ENCODE data around the gene PCSK4.

PCSK4 gene

GRCh38 chr19:1447504-1447903, 42.6 kb downstream of the PCSK4 start:
- no peak overlapping the region for H3K4me3 ChIP-seq (replicated peaks; ENCODE audit: low read depth, low read length)

DNA sequence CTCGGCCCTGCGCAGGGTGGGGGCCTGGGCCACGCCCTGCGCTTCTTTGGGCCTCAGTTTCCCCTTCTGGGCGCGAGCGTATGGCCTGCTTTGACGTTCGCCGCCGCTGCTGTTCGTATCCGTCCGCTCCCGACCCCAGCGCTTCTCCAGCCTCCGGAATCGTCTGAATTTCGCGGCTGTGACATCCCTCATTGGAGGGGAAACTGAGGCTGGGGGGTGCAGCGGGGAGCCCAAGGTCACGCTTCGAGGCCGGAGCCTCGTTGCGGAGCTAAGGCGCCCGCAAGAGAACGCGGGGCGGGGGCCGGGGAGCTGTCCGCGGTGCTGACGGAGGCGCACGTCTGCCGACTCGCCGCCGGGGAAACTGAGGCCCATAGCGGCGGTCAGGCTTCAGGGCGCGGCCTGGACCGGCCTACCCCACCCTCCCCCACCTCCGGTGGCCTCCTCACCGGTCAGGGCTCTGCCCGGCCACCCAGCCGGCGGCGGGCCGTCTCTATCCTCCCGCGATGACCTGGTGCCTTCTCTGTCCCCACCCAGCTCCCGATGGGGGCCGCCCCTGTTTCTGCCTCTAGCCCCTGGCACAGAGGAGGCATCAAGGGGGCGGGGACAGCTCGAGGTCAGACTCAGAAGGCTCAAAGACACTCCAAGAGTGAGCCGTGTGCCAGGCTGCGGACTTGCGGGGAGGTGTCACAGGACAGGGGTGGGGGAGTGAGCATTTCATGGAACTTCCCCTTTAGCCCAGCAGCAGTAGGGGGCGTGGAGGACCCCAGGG, 43.3 kb downstream of the PCSK4 start:
- H3K4me3 ChIP-seq (replicated peaks; ENCODE audit: low read depth, low read length), result no peak overlapping the region
- no peak for DNase-seq (ENCODE audit: low read depth)
- TF ChIP-seq CTCF (IDR thresholded peaks at IDR 0.05; ENCODE audit: low read length, missing control alignments), result no peak

More at GRCh38 chr19:1447504-1447903, 42.6 kb downstream of the PCSK4 start:
- TF ChIP-seq CTCF (IDR thresholded peaks at IDR 0.05; ENCODE audit: low read length, missing control alignments), result no peak
- no peak for DNase-seq (ENCODE audit: low read depth)

DNA sequence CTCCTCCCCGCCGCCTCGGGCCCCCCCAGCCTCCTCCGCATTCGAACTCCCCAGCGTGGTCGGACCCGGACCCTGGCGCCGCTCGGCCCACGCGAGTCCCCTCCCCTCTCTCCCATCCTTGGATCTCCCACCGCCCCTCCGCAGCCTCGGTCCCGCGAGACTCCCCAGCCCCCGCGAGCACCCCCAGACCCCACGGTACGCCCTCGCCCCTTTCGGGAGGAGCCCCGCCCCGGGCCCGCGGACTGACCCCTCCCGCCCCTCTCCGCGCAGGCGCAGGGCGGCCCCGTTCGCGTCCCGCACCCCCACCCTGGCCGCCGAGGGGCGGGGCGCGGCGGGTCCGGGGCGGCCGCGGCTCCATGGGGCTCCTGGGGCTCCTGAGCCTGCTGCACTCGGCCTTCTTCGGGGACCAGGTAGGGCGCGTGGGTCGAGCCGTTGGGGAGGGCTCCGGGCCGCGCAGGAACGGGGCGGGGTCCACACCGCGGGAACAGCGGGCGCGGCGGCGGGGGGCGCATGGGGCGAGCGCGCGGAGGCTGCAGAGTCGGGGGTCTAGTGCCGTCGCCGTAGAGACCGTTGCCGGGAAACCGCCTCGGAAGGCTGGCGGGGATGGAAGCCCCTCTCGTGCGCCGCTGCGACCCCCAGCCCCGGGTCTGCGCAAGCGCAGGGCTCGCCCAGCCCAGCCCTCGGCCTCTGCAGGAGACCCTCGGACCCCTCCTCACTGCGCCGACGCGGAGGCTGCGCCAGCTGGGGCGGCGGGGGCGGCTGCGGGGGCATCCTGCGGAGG, 44.0 kb downstream of the PCSK4 start:
- TF ChIP-seq CTCF (IDR thresholded peaks at IDR 0.05; ENCODE audit: low read length, missing control alignments), result no peak
- DNase-seq (ENCODE audit: low read depth), result no peak
- peak overlapping the region; percentile 14 for H3K4me3 ChIP-seq (replicated peaks; ENCODE audit: low read depth, low read length)

- H3K4me3 ChIP-seq (replicated peaks; ENCODE audit: low read depth, low read length), result peak overlapping the region; percentile 25
- peak; percentile 47 for DNase-seq (ENCODE audit: low read depth)
- TF ChIP-seq CTCF (IDR thresholded peaks at IDR 0.05; ENCODE audit: low read length, missing control alignments), result peak; percentile 37
These were observed 44.8 kb downstream of the PCSK4 start for GRCh38 chr19:1445185-1445931.

- H3K4me3 ChIP-seq (replicated peaks; ENCODE audit: low read depth, low read length), result no peak overlapping the region
- no peak for DNase-seq (ENCODE audit: low read depth)
- no peak for TF ChIP-seq CTCF (IDR thresholded peaks at IDR 0.05; ENCODE audit: low read length, missing control alignments)
These were observed 48.3 kb downstream of the PCSK4 start for GRCh38 chr19:1441677-1442438.

GRCh38 chr19:1441022-1441426, 49.1 kb downstream of the PCSK4 start:
- no peak for DNase-seq (ENCODE audit: low read depth)
- TF ChIP-seq CTCF (IDR thresholded peaks at IDR 0.05; ENCODE audit: low read length, missing control alignments), result no peak
- no peak overlapping the region for H3K4me3 ChIP-seq (replicated peaks; ENCODE audit: low read depth, low read length)

Measured in fibroblast of pulmonary artery (primary cell).